Measurements from ENCODE around the gene OPCML.

GRCh38 chr11:132671851-132672370 lies 860.4 kb downstream of the OPCML start:
- TF ChIP-seq CTCF (IDR thresholded peaks at IDR 0.05), result no peak
- TF ChIP-seq POLR2A (IDR thresholded peaks at IDR 0.05), result no peak

Measured in vagina (tissue), 2 donors.